ENCODE results near the gene DCUN1D2.

Gene DCUN1D2

GRCh38 chr13:113518076-113518803 lies 27.7 kb upstream of the DCUN1D2 start:
- H3K4me3 ChIP-seq (ENCODE audit: low read depth, low read length), result no peak overlapping the region
- TF ChIP-seq CTCF (IDR thresholded peaks at IDR 0.05; ENCODE audit: borderline replicate concordance, insufficient read depth, low read depth, low read length), result no peak

GRCh38 chr13:113514847-113515246 lies 24.3 kb upstream of the DCUN1D2 start:
- no peak overlapping the region for H3K4me3 ChIP-seq (ENCODE audit: low read depth, low read length)
- no peak for TF ChIP-seq CTCF (IDR thresholded peaks at IDR 0.05; ENCODE audit: borderline replicate concordance, insufficient read depth, low read depth, low read length)

- no peak overlapping the region for H3K4me3 ChIP-seq (ENCODE audit: low read depth, low read length)
- TF ChIP-seq CTCF (IDR thresholded peaks at IDR 0.05; ENCODE audit: borderline replicate concordance, insufficient read depth, low read depth, low read length), result no peak
Measured at GRCh38 chr13:113513761-113514160, 23.2 kb upstream of the DCUN1D2 start.

GRCh38 chr13:113511361-113511760 lies 20.9 kb upstream of the DCUN1D2 start:
- TF ChIP-seq CTCF (IDR thresholded peaks at IDR 0.05; ENCODE audit: borderline replicate concordance, insufficient read depth, low read depth, low read length), result no peak
- no peak overlapping the region for H3K4me3 ChIP-seq (ENCODE audit: low read depth, low read length)

- TF ChIP-seq CTCF (IDR thresholded peaks at IDR 0.05; ENCODE audit: borderline replicate concordance, insufficient read depth, low read depth, low read length), result no peak
- H3K4me3 ChIP-seq (ENCODE audit: low read depth, low read length), result no peak overlapping the region
Measured at GRCh38 chr13:113510871-113511270, 20.4 kb upstream of the DCUN1D2 start.

GRCh38 chr13:113509989-113510388 lies 19.5 kb upstream of the DCUN1D2 start:
- TF ChIP-seq CTCF (IDR thresholded peaks at IDR 0.05; ENCODE audit: borderline replicate concordance, insufficient read depth, low read depth, low read length), result no peak
- no peak overlapping the region for H3K4me3 ChIP-seq (ENCODE audit: low read depth, low read length)

- no peak for TF ChIP-seq CTCF (IDR thresholded peaks at IDR 0.05; ENCODE audit: borderline replicate concordance, insufficient read depth, low read depth, low read length)
- no peak overlapping the region for H3K4me3 ChIP-seq (ENCODE audit: low read depth, low read length)
Measured at GRCh38 chr13:113508521-113509254, 18.2 kb upstream of the DCUN1D2 start.
